K562 (cell line): ENCODE results near the gene FST. TPM values are rescaled to one million over a fixed set of nuclear protein-coding genes. Genes with fewer than 3 reads are reported as not detected.

ENCODE experiments used
- ATAC-seq: fragments of 200-7000 bp; cut with Tn5 transposase; 3 replicates; pipeline ENCODE4 v1.9.1; 2020; ENCODE audit warnings: moderate library complexity
- BruUV-seq: library from RNA; stranded (reverse); fragments of 400-500 nt; replicated peaks from 2 replicates; lab custom pipeline; 2021; lab: Mats Ljungman, UMichigan
- CTCF ChIA-PET: fragments of 300-600 bp; formaldehyde crosslinking; extraction: SDS; loops from one replicate; lab custom pipeline; 2021; ENCODE audit warnings: low intra/inter-chr PET ratio; lab: Yijun Ruan, JAX
- POLR2A ChIA-PET: fragments of 300-600, 350-650 bp; sonication (Branson Sonifier 250); formaldehyde crosslinking; extraction: SDS; loops from one replicate; lab custom pipeline; 2021; ENCODE audit warnings: antibody characterized with exemption, inconsistent platforms; lab: Yijun Ruan, JAX
- DNase-seq, 4 experiments: peaks; one replicate each; pipeline versions ENCODE4 v3.0.0 to v3.0.0-alpha.2; 2011 to 2018; ENCODE audit warnings: low spot score in 3 of 4, mixed read lengths in 3 of 4; ENCODE audit errors: extremely low read depth in 1 of 4
- FAIRE-seq: peaks from 2 replicates; lab custom pipeline; 2011; peaks lifted over from hg19 to GRCh38; lab: Jason Lieb, UNC
- H2AFZ ChIP-seq: 2 replicates; pipeline ENCODE4 v1.6.0; 2011; ENCODE audit warnings: low read depth, low read length, control low read depth, inconsistent platforms
- H3K27ac ChIP-seq: fragments of 200-600 bp; 3 replicates; pipeline ENCODE4 v1.8.0; 2011; ENCODE audit warnings: low read depth, mild to moderate bottlenecking, control low read depth, inconsistent platforms, low read length, moderate library complexity, mixed read lengths; ENCODE audit errors: extremely low read depth
- H3K27me3 ChIP-seq, 2 experiments: fragments of 300-600 bp in 1 of 2; 2 replicates in 1 of 2; 3 replicates in 1 of 2; pipeline versions ENCODE4 v1.6.0 to v1.8.0; 2011; ENCODE audit warnings: inconsistent platforms in 2 of 2, low read length in 2 of 2, mild to moderate bottlenecking in 1 of 2, mixed read lengths in 1 of 2, moderate library complexity in 1 of 2; ENCODE audit not compliant: control insufficient read depth in 2 of 2, insufficient read depth in 2 of 2
- H3K36me3 ChIP-seq: fragments of 300-600 bp; 3 replicates; pipeline ENCODE4 v1.8.0; 2011; ENCODE audit warnings: mild to moderate bottlenecking, low read length, inconsistent platforms; ENCODE audit not compliant: control insufficient read depth, insufficient read depth
- H3K4me1 ChIP-seq, 2 experiments: fragments of 200-600 bp in 1 of 2; replicated peaks in 1 of 2; 2 replicates in 1 of 2; 3 replicates in 1 of 2; pipeline versions ENCODE4 v1.5.1 to v1.8.0; 2011; ENCODE audit warnings: inconsistent platforms in 2 of 2, low read length in 2 of 2, mild to moderate bottlenecking in 1 of 2, mixed read lengths in 1 of 2, moderate library complexity in 1 of 2; ENCODE audit not compliant: control insufficient read depth in 2 of 2, insufficient read depth in 2 of 2
- H3K4me2 ChIP-seq: 2 replicates; pipeline ENCODE4 v1.6.1; 2011; ENCODE audit warnings: low read length, control low read depth, inconsistent platforms, mixed read lengths; ENCODE audit not compliant: insufficient read depth
- H3K4me3 ChIP-seq: fragments of 200-600 bp; sonication (generic), shearing (Covaris generic); 2 replicates; pipeline ENCODE4 v1.5.1; 2016; ENCODE audit warnings: control low read depth, inconsistent platforms
- H3K79me2 ChIP-seq: fragments of 200-600 bp; 3 replicates; pipeline ENCODE4 v1.8.0; 2011; ENCODE audit warnings: low read length, inconsistent platforms; ENCODE audit not compliant: control insufficient read depth, insufficient read depth
- H3K9ac ChIP-seq, 2 experiments: 2 replicates each; pipeline versions ENCODE4 v1.6.0 to v1.6.1; 2011; ENCODE audit warnings: low read depth in 2 of 2, low read length in 2 of 2, control low read depth in 1 of 2, inconsistent platforms in 1 of 2, mild to moderate bottlenecking in 1 of 2, mixed read lengths in 1 of 2; ENCODE audit not compliant: insufficient read depth in 1 of 2
- H3K9me1 ChIP-seq: one replicate; pipeline ENCODE4 v1.6.0; 2011; ENCODE audit warnings: inconsistent platforms, mild to moderate bottlenecking, low read length, moderate library complexity; ENCODE audit not compliant: control insufficient read depth, insufficient read depth
- H3K9me3 ChIP-seq: replicated peaks from 2 replicates; pipeline ENCODE4 v1.5.1; 2011; ENCODE audit warnings: low read depth, low read length, inconsistent platforms; ENCODE audit not compliant: control insufficient read depth, insufficient read depth
- H4K20me1 ChIP-seq: replicated peaks from 2 replicates; pipeline ENCODE4 v1.6.1; 2011; ENCODE audit warnings: low read length, inconsistent platforms, mixed read lengths; ENCODE audit not compliant: control insufficient read depth, insufficient read depth
- BRCA1 ChIP-seq, 2 experiments: fragments of 450-650 bp in 1 of 2; sonication (generic) in 1 of 2; formaldehyde crosslinking in 1 of 2; IDR thresholded peaks; 2 replicates each; pipeline versions ENCODE4 v1.5.0 to v1.6.1; 2017 to 2020; ENCODE audit warnings: mild to moderate bottlenecking in 1 of 2, missing genetic modification reagents in 1 of 2
- CBFA2T3 ChIP-seq: fragments of 450-650 bp; IDR thresholded peaks from 2 replicates; pipeline ENCODE4 v1.6.1; 2017
- HNRNPL ChIP-seq: fragments of 200-400 bp; formaldehyde crosslinking; IDR thresholded peaks from 2 replicates; pipeline ENCODE4 v1.6.1; 2017; ENCODE audit warnings: low read depth, mild to moderate bottlenecking, low read length
- KHSRP ChIP-seq: fragments of 450-650 bp; IDR thresholded peaks from 2 replicates; pipeline ENCODE4 v1.6.1; 2017
- KLF1 ChIP-seq: fragments of 450-650 bp; IDR thresholded peaks from 2 replicates; pipeline ENCODE4 v1.6.1; 2016; ENCODE audit warnings: missing genetic modification characterization, missing compliant biosample characterization
- MAZ ChIP-seq, 2 experiments: fragments of 450-650 bp in 1 of 2; sonication (generic) in 1 of 2; formaldehyde crosslinking; IDR thresholded peaks in 1 of 2; conservative IDR thresholded peaks in 1 of 2; 2 replicates each; pipeline versions ENCODE4 v1.4.0 to v1.5.0; 2020; ENCODE audit warnings: mild to moderate bottlenecking in 1 of 2, missing genetic modification reagents in 1 of 2
- MEF2A ChIP-seq: IDR thresholded peaks from 2 replicates; pipeline ENCODE4 v1.6.1; 2011; ENCODE audit warnings: low read depth, mild to moderate bottlenecking, low read length, moderate library complexity; ENCODE audit not compliant: control insufficient read depth
- MEIS2 ChIP-seq: fragments of 450-650 bp; IDR thresholded peaks from 2 replicates; pipeline ENCODE4 v1.6.1; 2014; ENCODE audit warnings: mild to moderate bottlenecking; ENCODE audit not compliant: partially characterized antibody
- MTF1 ChIP-seq: fragments of 250-450 bp; sonication (Bioruptor Pico); IDR thresholded peaks from 2 replicates; pipeline ENCODE4 v1.9.0; 2021; ENCODE audit warnings: moderate library complexity, mild to moderate bottlenecking, inconsistent platforms, borderline replicate concordance
- RCOR1 ChIP-seq, 2 experiments: IDR thresholded peaks; 2 replicates each; pipeline ENCODE4 v1.6.1; 2012; ENCODE audit warnings: low read depth in 2 of 2, low read length in 2 of 2, borderline replicate concordance in 1 of 2, improper control_type of control experiment in 1 of 2
- SAP30 ChIP-seq: fragments of 200-600 bp; sonication (generic); IDR thresholded peaks from 2 replicates; pipeline ENCODE4 v1.6.1; 2012; ENCODE audit warnings: borderline replicate concordance, low read depth, mild to moderate bottlenecking, moderate library complexity, low read length, control low read depth, inconsistent platforms; ENCODE audit not compliant: insufficient read depth, poor library complexity, severe bottlenecking
- TAF7 ChIP-seq: fragments of 450-650 bp; IDR thresholded peaks from 2 replicates; pipeline ENCODE4 v1.6.1; 2016; ENCODE audit warnings: missing genetic modification characterization, missing compliant biosample characterization
- TCF3 ChIP-seq: sonication (generic); formaldehyde crosslinking; IDR thresholded peaks from 2 replicates; pipeline ENCODE4 v1.4.0; 2020; ENCODE audit warnings: mild to moderate bottlenecking, missing genetic modification reagents
- ZNF23 ChIP-seq: fragments of 250-450 bp; sonication (Bioruptor Pico); IDR thresholded peaks from 2 replicates; pipeline ENCODE4 v1.4.0; 2020; ENCODE audit warnings: mild to moderate bottlenecking
- ZNF274 ChIP-seq: IDR thresholded peaks from 2 replicates; pipeline ENCODE4 v1.6.1; 2011; ENCODE audit warnings: low read depth, mild to moderate bottlenecking, low read length, moderate library complexity, borderline replicate concordance
- ZSCAN29 ChIP-seq: fragments of 450-650 bp; IDR thresholded peaks from 2 replicates; pipeline ENCODE4 v1.6.1; 2017
- ZSCAN32 ChIP-seq: fragments of 450-650 bp; formaldehyde crosslinking; IDR thresholded peaks from 2 replicates; pipeline ENCODE4 v1.4.0; 2020; ENCODE audit warnings: mild to moderate bottlenecking, moderate library complexity
- WGBS: fragments of 100-300 bp; shearing (Covaris generic); methylation state at CpG from one replicate; pipeline ENCODE4 v1.1.6; 2016; ENCODE audit warnings: low coverage, mixed read lengths; ENCODE audit not compliant: insufficient coverage; ENCODE audit errors: missing lambda C conversion rate; 5-methylcytosine and 5-hydroxymethylcytosine counted together
- in situ Hi-C: fragments of 300-500 bp; cut with MboI; formaldehyde crosslinking; loops from 4 replicates; pipeline ENCODE4 v1.15.0; 2018; ENCODE audit warnings: inconsistent platforms, mixed read lengths
- intact Hi-C: fragments of 100-400 bp; cut with micrococcal nuclease; formaldehyde crosslinking; loops from 2 replicates; pipeline ENCODE4 v1.14.2; 2022
- polyA plus RNA-seq, 8 experiments: library from polyadenylated mRNA; depleted of rRNA in 4 of 8; stranded (reverse) in 5 of 8; unstranded in 3 of 8; fragments of >200 nt; fragmentation: Nextera tagmentation in 2 of 8; fragmentation: Illumina TruSeq in 1 of 8; extraction: Ambion mirVana in 2 of 8; extraction: Trizol in 1 of 8; gene quantifications; 2 replicates each; pipeline versions ENCODE4 v1.2.1 to v1.2.3, GENCODE V29; 2011 to 2014; ENCODE audit warnings: inconsistent platforms in 1 of 8, missing spikeins in 1 of 8
- total RNA-seq, 7 experiments: library from RNA; depleted of rRNA in 6 of 7; stranded (reverse); fragments of >200 nt in 6 of 7; fragmentation: Illumina TruSeq in 2 of 7; extraction: Trizol in 2 of 7; gene quantifications; 2 replicates each; pipeline versions ENCODE4 v1.2.1 to v1.2.3, GENCODE V29; 2011 to 2021; ENCODE audit warnings: low replicate concordance in 1 of 7
- TF ChIP-seq, protein P1 (sequence below): sonication (generic); formaldehyde crosslinking; IDR thresholded peaks from 2 replicates; pipeline ENCODE4 v1.8.1; 2023; ENCODE audit warnings: mild to moderate bottlenecking, missing genetic modification reagents
- TF ChIP-seq, protein P2 (sequence below): sonication (generic); formaldehyde crosslinking; IDR thresholded peaks from 2 replicates; pipeline ENCODE4 v1.8.1; 2023; ENCODE audit warnings: mild to moderate bottlenecking, missing genetic modification reagents
- TF ChIP-seq, protein P3 (sequence below): fragments of 250-450 bp; sonication (Bioruptor Pico); IDR thresholded peaks from 2 replicates; pipeline ENCODE4 v1.8.0; 2022; ENCODE audit warnings: moderate library complexity, mild to moderate bottlenecking, inconsistent platforms

FST gene
- total and polyA plus RNA-seq, 9 of the 15 experiments (the other 6 are each of a cell fraction or from before 2014, with no cell fraction given), result 0.03 to 0.27 TPM; not detected in 7

DNA sequence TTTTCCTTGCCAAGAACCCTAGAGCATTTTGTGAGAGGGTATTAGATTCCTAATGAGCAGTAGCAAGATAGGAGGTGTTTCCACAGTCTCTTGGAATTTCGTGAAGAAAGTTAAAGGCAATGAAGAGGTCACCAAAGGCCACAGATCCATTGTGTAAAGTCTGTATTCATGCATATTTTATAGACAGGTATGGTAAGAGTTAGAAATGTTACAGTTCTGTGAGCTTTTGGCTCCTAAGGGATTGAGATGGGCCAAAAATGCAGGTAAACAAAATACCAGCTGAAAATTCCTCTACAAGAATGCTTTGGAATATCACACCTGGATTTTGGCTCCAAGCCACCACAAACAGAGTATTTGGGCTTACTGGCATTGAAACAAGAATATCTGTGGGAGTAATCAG, 47.4 kb upstream of the FST start:
- no peaks in the 10 kb centered on the region for H3K36me3 ChIP-seq
- no peak overlapping the region for H3K4me2 ChIP-seq
- in situ Hi-C loops (loop anchor here (25.0 kb wide), 3 partner anchors 779 to 1454 kb away; no protein-coding TSS in a partner anchor), intact Hi-C loops (no loop called here)
- DNase-seq, result no peak
- no peak for FAIRE-seq
- no peak overlapping the region for H2AFZ ChIP-seq
- TF ChIP-seq ZNF274, result no peak
- TF ChIP-seq ZSCAN29, result no peak
- TF ChIP-seq TCF3 (CRISPR knock-in tag), result no peak
- no peak for TF ChIP-seq SAP30
- TF ChIP-seq, protein P1, sequence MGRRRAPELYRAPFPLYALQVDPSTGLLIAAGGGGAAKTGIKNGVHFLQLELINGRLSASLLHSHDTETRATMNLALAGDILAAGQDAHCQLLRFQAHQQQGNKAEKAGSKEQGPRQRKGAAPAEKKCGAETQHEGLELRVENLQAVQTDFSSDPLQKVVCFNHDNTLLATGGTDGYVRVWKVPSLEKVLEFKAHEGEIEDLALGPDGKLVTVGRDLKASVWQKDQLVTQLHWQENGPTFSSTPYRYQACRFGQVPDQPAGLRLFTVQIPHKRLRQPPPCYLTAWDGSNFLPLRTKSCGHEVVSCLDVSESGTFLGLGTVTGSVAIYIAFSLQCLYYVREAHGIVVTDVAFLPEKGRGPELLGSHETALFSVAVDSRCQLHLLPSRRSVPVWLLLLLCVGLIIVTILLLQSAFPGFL (CRISPR knock-in tag), result no peak
- TF ChIP-seq MEIS2, result no peak
- no peak for TF ChIP-seq BRCA1 (IDR thresholded peaks at IDR 0.05)
- no peak for TF ChIP-seq BRCA1 (CRISPR knock-in tag; IDR thresholded peaks at IDR 0.05)
- TF ChIP-seq MTF1 (CRISPR knock-in tag), result no peak
- TF ChIP-seq RCOR1 (IDR thresholded peaks at IDR 0.05; ENCODE audit: borderline replicate concordance in 1 of 2, low read depth in 2 of 2, low read length in 2 of 2), result no peak
- TF ChIP-seq TAF7 (tag), result no peak
- TF ChIP-seq MAZ (CRISPR knock-in tag; conservative IDR thresholded peaks at IDR 0.05 in 1 of 2, IDR thresholded peaks at IDR 0.05 in 1 of 2), result no peak
- TF ChIP-seq MEF2A, result no peak
- TF ChIP-seq KHSRP, result no peak
- no peak for TF ChIP-seq KLF1 (tag)
- no peak for TF ChIP-seq ZNF23 (CRISPR knock-in tag)
- TF ChIP-seq, protein P2, sequence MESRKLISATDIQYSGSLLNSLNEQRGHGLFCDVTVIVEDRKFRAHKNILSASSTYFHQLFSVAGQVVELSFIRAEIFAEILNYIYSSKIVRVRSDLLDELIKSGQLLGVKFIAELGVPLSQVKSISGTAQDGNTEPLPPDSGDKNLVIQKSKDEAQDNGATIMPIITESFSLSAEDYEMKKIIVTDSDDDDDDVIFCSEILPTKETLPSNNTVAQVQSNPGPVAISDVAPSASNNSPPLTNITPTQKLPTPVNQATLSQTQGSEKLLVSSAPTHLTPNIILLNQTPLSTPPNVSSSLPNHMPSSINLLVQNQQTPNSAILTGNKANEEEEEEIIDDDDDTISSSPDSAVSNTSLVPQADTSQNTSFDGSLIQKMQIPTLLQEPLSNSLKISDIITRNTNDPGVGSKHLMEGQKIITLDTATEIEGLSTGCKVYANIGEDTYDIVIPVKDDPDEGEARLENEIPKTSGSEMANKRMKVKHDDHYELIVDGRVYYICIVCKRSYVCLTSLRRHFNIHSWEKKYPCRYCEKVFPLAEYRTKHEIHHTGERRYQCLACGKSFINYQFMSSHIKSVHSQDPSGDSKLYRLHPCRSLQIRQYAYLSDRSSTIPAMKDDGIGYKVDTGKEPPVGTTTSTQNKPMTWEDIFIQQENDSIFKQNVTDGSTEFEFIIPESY (CRISPR knock-in tag), result no peak
- no peak for TF ChIP-seq CBFA2T3
- TF ChIP-seq HNRNPL, result no peak
- TF ChIP-seq, protein P3, sequence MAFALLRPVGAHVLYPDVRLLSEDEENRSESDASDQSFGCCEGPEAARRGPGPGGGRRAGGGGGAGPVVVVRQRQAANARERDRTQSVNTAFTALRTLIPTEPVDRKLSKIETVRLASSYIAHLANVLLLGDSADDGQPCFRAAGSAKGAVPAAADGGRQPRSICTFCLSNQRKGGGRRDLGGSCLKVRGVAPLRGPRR (CRISPR knock-in tag), result no peak
- no peak for TF ChIP-seq ZSCAN32
- no peaks in the 10 kb centered on the region for H3K9me3 ChIP-seq
- ATAC-seq, result no peak
- no peak overlapping the region for H3K4me3 ChIP-seq
- no peak overlapping the region for H3K9ac ChIP-seq
- peaks cover 0 to under 1% of the 10 kb centered on the region in 2 experiments; a peak in 1 of 5 replicates for H3K27me3 ChIP-seq
- no peak overlapping the region for H3K27ac ChIP-seq
- H3K79me2 ChIP-seq, result no peaks in the 10 kb centered on the region
- H3K9me1 ChIP-seq, result no peaks in the 10 kb centered on the region
- 7% methylated on average over 1 of the region's 1 CpG for WGBS
- BruUV-seq, result no TSS peak
- ChIA-PET CTCF (no interaction called here), POLR2A (no interaction called here)
- no peaks in the 10 kb centered on the region for H4K20me1 ChIP-seq
- H3K4me1 ChIP-seq, result peaks cover 0 to 5% of the 10 kb centered on the region in 2 experiments; a peak in 2 of 5 replicates
